Endothelial cell of umbilical vein (primary cell): ENCODE measurements around the gene ETV7.

ENCODE experiments used
- EZH2 ChIP-seq: IDR thresholded peaks from 2 replicates; pipeline ENCODE4 v1.6.1; 2012; ENCODE audit warnings: borderline replicate concordance, low read depth, mild to moderate bottlenecking, moderate library complexity, low read length, inconsistent platforms; ENCODE audit not compliant: severe bottlenecking
- GATA2 ChIP-seq: IDR thresholded peaks from 2 replicates; pipeline ENCODE4 v1.7.0; 2011; ENCODE audit warnings: low read depth, mild to moderate bottlenecking, moderate library complexity, mixed read lengths, low read length; ENCODE audit not compliant: insufficient read length, insufficient read depth
- JUN ChIP-seq: IDR thresholded peaks from 2 replicates; pipeline ENCODE4 v1.6.1; 2011; ENCODE audit warnings: borderline replicate concordance, low read depth; ENCODE audit not compliant: insufficient read length, insufficient read depth
- MYC ChIP-seq: IDR thresholded peaks from one replicate; pipeline ENCODE4 v1.6.1; 2011; ENCODE audit warnings: mild to moderate bottlenecking, low read depth, low read length
- POLR2A ChIP-seq: IDR thresholded peaks from 2 replicates; pipeline ENCODE4 v1.6.1; 2012; ENCODE audit warnings: low read depth, mild to moderate bottlenecking, control low read depth, low read length
- POLR2AphosphoS5 ChIP-seq: IDR thresholded peaks from 2 replicates; pipeline ENCODE4 v1.6.1; 2012; ENCODE audit warnings: low read depth, mild to moderate bottlenecking, control low read depth, low read length, moderate library complexity; ENCODE audit not compliant: insufficient read depth
- TF ChIP-seq, protein P1 (sequence below), 2 donors: IDR thresholded peaks; 1 replicate in 1 of 2; 2 replicates in 1 of 2; pipeline ENCODE4 v1.5.1; 2011; ENCODE audit warnings: low read length in 2 of 2, mild to moderate bottlenecking in 2 of 2, moderate library complexity in 2 of 2, control low read depth in 1 of 2, inconsistent platforms in 1 of 2, low read depth in 1 of 2; ENCODE audit not compliant: insufficient read depth in 1 of 2; ENCODE audit errors: extremely low read depth in 1 of 2

DNA sequence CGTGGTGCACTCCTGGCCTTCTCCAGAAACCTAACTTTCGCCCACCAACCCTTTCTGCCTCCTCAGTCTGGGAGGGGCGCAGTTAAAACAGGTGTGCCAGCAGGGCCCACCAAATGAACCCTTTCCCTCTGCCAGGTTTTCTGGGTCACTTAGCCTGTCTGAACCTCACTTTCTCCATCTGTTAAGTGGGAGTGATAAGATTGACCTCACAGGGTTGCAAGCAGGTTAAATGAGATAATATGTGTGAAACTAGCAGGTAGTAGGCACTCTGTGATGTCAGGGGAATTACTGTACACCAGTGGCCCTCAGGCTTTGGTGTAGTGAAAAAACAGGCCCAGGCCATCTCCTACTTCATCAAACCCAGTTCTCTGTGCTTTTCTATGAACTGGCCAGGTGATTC lies 64.9 kb downstream of the ETV7 start:
- TF ChIP-seq, protein P1, sequence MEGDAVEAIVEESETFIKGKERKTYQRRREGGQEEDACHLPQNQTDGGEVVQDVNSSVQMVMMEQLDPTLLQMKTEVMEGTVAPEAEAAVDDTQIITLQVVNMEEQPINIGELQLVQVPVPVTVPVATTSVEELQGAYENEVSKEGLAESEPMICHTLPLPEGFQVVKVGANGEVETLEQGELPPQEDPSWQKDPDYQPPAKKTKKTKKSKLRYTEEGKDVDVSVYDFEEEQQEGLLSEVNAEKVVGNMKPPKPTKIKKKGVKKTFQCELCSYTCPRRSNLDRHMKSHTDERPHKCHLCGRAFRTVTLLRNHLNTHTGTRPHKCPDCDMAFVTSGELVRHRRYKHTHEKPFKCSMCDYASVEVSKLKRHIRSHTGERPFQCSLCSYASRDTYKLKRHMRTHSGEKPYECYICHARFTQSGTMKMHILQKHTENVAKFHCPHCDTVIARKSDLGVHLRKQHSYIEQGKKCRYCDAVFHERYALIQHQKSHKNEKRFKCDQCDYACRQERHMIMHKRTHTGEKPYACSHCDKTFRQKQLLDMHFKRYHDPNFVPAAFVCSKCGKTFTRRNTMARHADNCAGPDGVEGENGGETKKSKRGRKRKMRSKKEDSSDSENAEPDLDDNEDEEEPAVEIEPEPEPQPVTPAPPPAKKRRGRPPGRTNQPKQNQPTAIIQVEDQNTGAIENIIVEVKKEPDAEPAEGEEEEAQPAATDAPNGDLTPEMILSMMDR (IDR thresholded peaks at IDR 0.05; ENCODE audit: extremely low read depth in 1 of 2, insufficient read depth in 1 of 2, low read depth in 1 of 2, low read length in 2 of 2), result no peak
- no peak for TF ChIP-seq POLR2A
- no peak for TF ChIP-seq POLR2AphosphoS5
- no peak for TF ChIP-seq GATA2
- no peak for TF ChIP-seq JUN
- TF ChIP-seq EZH2, result no peak
- no peak for TF ChIP-seq MYC
